Suppressor macrophage (primary cell): ENCODE data around the gene THY1.
A peak's percentile ranks its signal among the peaks of the same experiment; 100 is the strongest.

Experiments used
- DNase-seq, 4 experiments: peaks; one replicate each; pipeline ENCODE4 v3.0.0-alpha.2; 2020 to 2022

THY1 gene

GRCh38 chr11:119381181-119381988 is 41.6 kb downstream of the THY1 start, which contains the start of gene USP2:
USP2 (minus strand) TSS chr11:119381690; CDS start chr11:119373480, 8,210 bp downstream.
- DNase-seq, result peak; percentile 98 to 99 (median 98)

- peak in 1 of 4 experiments; percentile 23 for DNase-seq
These were observed 42.2 kb downstream of the THY1 start for GRCh38 chr11:119380827-119381180.

- DNase-seq, result no peak
These were observed 42.7 kb downstream of the THY1 start for GRCh38 chr11:119380160-119380826.

GRCh38 chr11:119378851-119379465 is 44.0 kb downstream of the THY1 start:
- DNase-seq, result no peak

GRCh38 chr11:119377961-119378667 is 44.9 kb downstream of the THY1 start:
- no peak for DNase-seq

- DNase-seq, result no peak
These were observed 45.7 kb downstream of the THY1 start for GRCh38 chr11:119377112-119377901.

- no peak for DNase-seq
These were observed 46.6 kb downstream of the THY1 start for GRCh38 chr11:119376197-119376847.

- no peak for DNase-seq
These were observed 47.4 kb downstream of the THY1 start for GRCh38 chr11:119375337-119376196.

GRCh38 chr11:119374632-119375336 is 48.2 kb downstream of the THY1 start:
- peak in 1 of 4 experiments; percentile 38 for DNase-seq

- peak; percentile 78 to 85 (median 84) for DNase-seq
These were observed 48.9 kb downstream of the THY1 start for GRCh38 chr11:119373921-119374631.

- DNase-seq, result no peak
These were observed 49.7 kb downstream of the THY1 start for GRCh38 chr11:119373059-119373920.

GRCh38 chr11:119372260-119373058 is 50.5 kb downstream of the THY1 start:
- DNase-seq, result no peak

GRCh38 chr11:119371778-119372182 is 51.2 kb downstream of the THY1 start:
- peak in 3 of 4 experiments; percentile 34 to 46 (median 43) for DNase-seq

GRCh38 chr11:119371067-119371601 is 51.8 kb downstream of the THY1 start:
- DNase-seq, result no peak

- DNase-seq, result no peak
These were observed 52.4 kb downstream of the THY1 start for GRCh38 chr11:119370486-119371046.

- DNase-seq, result no peak
These were observed 53.6 kb downstream of the THY1 start for GRCh38 chr11:119369132-119369925.
